ENCODE results near the gene TRIM36. TPM values are rescaled to one million over a fixed set of nuclear protein-coding genes. Genes with fewer than 3 reads are reported as not detected.

TRIM36 gene
- total RNA-seq, 2 donors from 2014 or later: 4.6 to 15.3 TPM

- Histone ChIP-seq H3K27me3 (replicated peaks; ENCODE audit: insufficient read depth) (no peaks in the 10 kb centered on the region), H3K4me1 (ENCODE audit: control insufficient read depth in 1 of 2, low read depth in 2 of 2) (no peaks in the 10 kb centered on the region), H3K36me3 (no peaks in the 10 kb centered on the region), H3K9me3 (peaks cover 9% of the 10 kb centered on the region), H3K27ac (no peak overlapping the region), H3K4me3 (no peak overlapping the region)
- no peak for ATAC-seq (ENCODE audit: insufficient number of reproducible peaks, low FRiP score, low read depth)
- DNase-seq (ENCODE audit: low spot score): no peak
- no peak for TF ChIP-seq CTCF (IDR thresholded peaks at IDR 0.05)
Observed at GRCh38 chr5:115150512-115150911, 19.2 kb downstream of the TRIM36 start.

GRCh38 chr5:115147052-115147451 is 22.7 kb downstream of the TRIM36 start:
- Histone ChIP-seq H3K4me3 (no peak overlapping the region), H3K4me1 (ENCODE audit: control insufficient read depth in 1 of 2, low read depth in 2 of 2) (no peaks in the 10 kb centered on the region), H3K27ac (no peak overlapping the region), H3K36me3 (no peaks in the 10 kb centered on the region), H3K9me3 (no peaks in the 10 kb centered on the region), H3K27me3 (replicated peaks; ENCODE audit: insufficient read depth) (no peaks in the 10 kb centered on the region)
- DNase-seq (ENCODE audit: low spot score) (no peak), ATAC-seq (ENCODE audit: insufficient number of reproducible peaks, low FRiP score, low read depth) (no peak)
- TF ChIP-seq CTCF (IDR thresholded peaks at IDR 0.05): no peak

- ATAC-seq (ENCODE audit: insufficient number of reproducible peaks, low FRiP score, low read depth) (no peak), DNase-seq (ENCODE audit: low spot score) (no peak)
- H3K27ac ChIP-seq: no peak overlapping the region
- TF ChIP-seq CTCF (IDR thresholded peaks at IDR 0.05): no peak
- no peaks in the 10 kb centered on the region for H3K27me3 ChIP-seq (replicated peaks; ENCODE audit: insufficient read depth)
- no peaks in the 10 kb centered on the region for H3K36me3 ChIP-seq
- H3K4me3 ChIP-seq: no peak overlapping the region
- H3K9me3 ChIP-seq: no peaks in the 10 kb centered on the region
- H3K4me1 ChIP-seq (ENCODE audit: control insufficient read depth in 1 of 2, low read depth in 2 of 2): no peaks in the 10 kb centered on the region
Observed at GRCh38 chr5:115136294-115136693, 33.4 kb downstream of the TRIM36 start.

GRCh38 chr5:115132465-115132864 is 37.2 kb downstream of the TRIM36 start:
- no peak overlapping the region for H3K4me3 ChIP-seq
- no peak overlapping the region for H3K27ac ChIP-seq
- TF ChIP-seq CTCF (IDR thresholded peaks at IDR 0.05): no peak
- DNase-seq (ENCODE audit: low spot score): no peak
- no peaks in the 10 kb centered on the region for H3K27me3 ChIP-seq (replicated peaks; ENCODE audit: insufficient read depth)
- no peaks in the 10 kb centered on the region for H3K9me3 ChIP-seq
- no peak for ATAC-seq (ENCODE audit: insufficient number of reproducible peaks, low FRiP score, low read depth)
- H3K4me1 ChIP-seq (ENCODE audit: control insufficient read depth in 1 of 2, low read depth in 2 of 2): no peaks in the 10 kb centered on the region
- H3K36me3 ChIP-seq: no peaks in the 10 kb centered on the region

- no peak for TF ChIP-seq CTCF (IDR thresholded peaks at IDR 0.05)
- ATAC-seq (ENCODE audit: insufficient number of reproducible peaks, low FRiP score, low read depth) (no peak), DNase-seq (ENCODE audit: low spot score) (no peak)
- H3K27ac ChIP-seq: no peak overlapping the region
- no peaks in the 10 kb centered on the region for H3K9me3 ChIP-seq
- H3K4me1 ChIP-seq (ENCODE audit: control insufficient read depth in 1 of 2, low read depth in 2 of 2): no peaks in the 10 kb centered on the region
- no peaks in the 10 kb centered on the region for H3K36me3 ChIP-seq
- no peaks in the 10 kb centered on the region for H3K27me3 ChIP-seq (replicated peaks; ENCODE audit: insufficient read depth)
- no peak overlapping the region for H3K4me3 ChIP-seq
Observed at GRCh38 chr5:115126303-115126702, 43.4 kb downstream of the TRIM36 start.
